Endodermal cell (in vitro differentiated cells): Measurements from ENCODE around the gene UBE2I. TPM values are rescaled to one million over a fixed set of nuclear protein-coding genes. Genes with fewer than 3 reads are reported as not detected.
A peak's percentile ranks its signal among the peaks of the same experiment; 100 is the strongest.

ENCODE experiments used
- DNase-seq: peaks from one replicate; pipeline ENCODE4 v3.0.0-alpha.2; 2017
- H3K27ac ChIP-seq: 2 replicates; pipeline ENCODE4 v1.5.1; 2013; ENCODE audit warnings: mild to moderate bottlenecking, low read depth, low read length, moderate library complexity
- H3K27me3 ChIP-seq: 2 replicates; pipeline ENCODE4 v1.6.1; 2013; ENCODE audit warnings: mild to moderate bottlenecking, low read length, moderate library complexity; ENCODE audit not compliant: insufficient read depth, control insufficient read depth, poor library complexity, severe bottlenecking
- H3K36me3 ChIP-seq: 2 replicates; pipeline ENCODE4 v1.7.0; 2013; ENCODE audit warnings: mild to moderate bottlenecking, low read length, moderate library complexity; ENCODE audit not compliant: control insufficient read depth, insufficient read depth
- H3K4me1 ChIP-seq: one replicate; pipeline ENCODE4 v1.7.0; 2013; ENCODE audit warnings: low read length; ENCODE audit not compliant: control insufficient read depth, insufficient read depth
- H3K4me3 ChIP-seq: 2 replicates; pipeline ENCODE4 v1.5.1; 2013; ENCODE audit warnings: mild to moderate bottlenecking, low read length, moderate library complexity
- H3K9ac ChIP-seq: 2 replicates; pipeline ENCODE4 v1.6.1; 2013; ENCODE audit warnings: mild to moderate bottlenecking, low read length, moderate library complexity; ENCODE audit not compliant: poor library complexity, severe bottlenecking; ENCODE audit errors: extremely low read depth
- H3K9me3 ChIP-seq: 2 replicates; pipeline ENCODE4 v1.6.1; 2013; ENCODE audit warnings: mild to moderate bottlenecking, low read length, moderate library complexity; ENCODE audit not compliant: control insufficient read depth
- H3K27ac Mint-ChIP-seq: 2 replicates; pipeline ENCODE4 v1.8.0; 2020; ENCODE audit warnings: mixed read lengths
- H3K27me3 Mint-ChIP-seq: 2 replicates; pipeline ENCODE4 v1.8.0; 2021; ENCODE audit warnings: mild to moderate bottlenecking, mixed read lengths; ENCODE audit not compliant: insufficient read depth
- H3K36me3 Mint-ChIP-seq: 2 replicates; pipeline ENCODE4 v1.8.0; 2020; ENCODE audit warnings: low read depth, mixed read lengths
- H3K4me1 Mint-ChIP-seq: 2 replicates; pipeline ENCODE4 v1.8.0; 2020; ENCODE audit warnings: mixed read lengths
- H3K4me3 Mint-ChIP-seq: 2 replicates; pipeline ENCODE4 v1.8.0; 2020; ENCODE audit warnings: mild to moderate bottlenecking, moderate library complexity, mixed read lengths
- H3K9me3 Mint-ChIP-seq: 2 replicates; pipeline ENCODE4 v1.8.0; 2020; ENCODE audit warnings: mild to moderate bottlenecking, mixed read lengths
- WGBS, 2 experiments: methylation state at CpG; one replicate each; pipeline versions ENCODE4 v1.1.5 to v1.1.7; 2013; ENCODE audit warnings: missing lambda C conversion rate in 2 of 2, mixed read lengths in 1 of 2; ENCODE audit not compliant: insufficient coverage in 1 of 2, insufficient read length in 1 of 2; 5-methylcytosine and 5-hydroxymethylcytosine counted together
- total RNA-seq, 2 donors: library from RNA; stranded (reverse); fragmentation: NEBNext Ultra II Directional in 1 of 2; extraction: Animal tissue kit (Norgen Biotek cat#: 25700) in 1 of 2; gene quantifications; 2 replicates in 1 of 2; 3 replicates in 1 of 2; pipeline ENCODE4 v1.2.1, GENCODE V29; 2021
- TF ChIP-seq, protein P1 (sequence below): fragments of 200-600 bp; sonication (generic); conservative IDR thresholded peaks from 2 replicates; pipeline ENCODE4 v1.5.0; 2021; ENCODE audit warnings: antibody characterized with exemption, mild to moderate bottlenecking

The UBE2I gene
- total RNA-seq, 2 donors from 2014 or later: 250 to 294 TPM

DNA sequence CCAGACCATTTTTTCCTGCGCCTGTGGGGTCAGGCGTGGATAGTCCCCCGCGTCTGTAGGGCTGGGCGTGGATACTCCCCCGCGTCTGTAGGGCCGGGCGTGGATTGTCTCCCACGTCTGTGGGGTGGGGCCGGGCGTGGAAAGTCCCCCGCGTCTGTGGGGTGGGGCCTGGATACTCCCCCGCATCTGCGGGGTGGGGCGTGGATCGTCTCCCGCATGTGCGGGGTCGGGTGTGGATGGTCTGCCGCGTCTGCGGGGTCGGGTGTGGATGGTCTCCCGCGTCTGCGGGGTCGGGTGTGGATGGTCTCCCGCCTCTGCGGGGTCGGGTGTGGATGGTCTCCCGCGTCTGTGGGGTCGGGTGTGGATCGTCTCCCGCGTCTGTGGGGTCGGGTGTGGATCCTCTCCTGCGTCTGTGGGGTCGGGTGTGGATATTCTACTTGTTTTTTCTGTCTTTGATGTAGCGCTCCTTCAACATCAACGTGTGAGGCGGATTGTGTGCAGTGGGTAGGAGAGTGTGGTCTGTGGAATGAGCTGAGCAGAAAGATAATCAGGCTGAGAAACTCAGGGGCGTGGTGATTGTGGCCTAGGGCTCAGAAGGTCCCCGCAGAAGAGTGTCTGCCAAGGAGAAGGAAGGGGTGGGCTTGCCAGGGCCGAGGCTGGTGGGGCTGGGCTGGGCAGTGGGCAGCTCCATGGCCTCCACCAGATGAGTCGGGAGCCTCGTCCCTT lies 45.5 kb downstream of the UBE2I start:
- no peak overlapping the region for H3K4me3 Mint-ChIP-seq
- H3K27ac Mint-ChIP-seq: peak overlapping the region; percentile 11
- peaks cover 17% of the 10 kb centered on the region for H3K36me3 Mint-ChIP-seq

DNA sequence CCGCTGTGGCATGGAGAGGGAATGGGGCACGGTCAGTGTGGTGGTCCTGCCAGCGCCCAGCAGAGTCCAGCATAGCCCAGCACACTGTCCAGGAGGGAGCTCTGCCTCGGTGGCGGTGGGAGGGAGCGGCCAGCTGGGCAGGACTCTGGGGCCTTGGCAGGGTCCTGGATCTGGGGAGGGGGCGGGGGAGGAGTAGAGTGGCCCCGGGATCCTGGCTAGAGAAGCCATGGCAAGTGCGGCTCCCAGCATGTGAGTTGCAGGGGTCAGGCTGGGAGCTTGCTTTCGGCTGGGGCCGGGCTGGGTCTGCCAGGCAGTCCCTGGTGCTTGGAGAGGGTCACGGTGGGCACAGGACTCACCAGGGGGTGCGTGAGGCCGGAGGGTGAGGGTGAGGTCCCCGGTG lies 46.2 kb downstream of the UBE2I start:
- no peaks in the 10 kb centered on the region for H3K9me3 ChIP-seq
- H3K27ac Mint-ChIP-seq: no peak overlapping the region
- peaks cover 17% of the 10 kb centered on the region for H3K36me3 Mint-ChIP-seq
- no peak overlapping the region for H3K4me3 Mint-ChIP-seq
- no peak overlapping the region for H3K9ac ChIP-seq
- TF ChIP-seq, protein P1, sequence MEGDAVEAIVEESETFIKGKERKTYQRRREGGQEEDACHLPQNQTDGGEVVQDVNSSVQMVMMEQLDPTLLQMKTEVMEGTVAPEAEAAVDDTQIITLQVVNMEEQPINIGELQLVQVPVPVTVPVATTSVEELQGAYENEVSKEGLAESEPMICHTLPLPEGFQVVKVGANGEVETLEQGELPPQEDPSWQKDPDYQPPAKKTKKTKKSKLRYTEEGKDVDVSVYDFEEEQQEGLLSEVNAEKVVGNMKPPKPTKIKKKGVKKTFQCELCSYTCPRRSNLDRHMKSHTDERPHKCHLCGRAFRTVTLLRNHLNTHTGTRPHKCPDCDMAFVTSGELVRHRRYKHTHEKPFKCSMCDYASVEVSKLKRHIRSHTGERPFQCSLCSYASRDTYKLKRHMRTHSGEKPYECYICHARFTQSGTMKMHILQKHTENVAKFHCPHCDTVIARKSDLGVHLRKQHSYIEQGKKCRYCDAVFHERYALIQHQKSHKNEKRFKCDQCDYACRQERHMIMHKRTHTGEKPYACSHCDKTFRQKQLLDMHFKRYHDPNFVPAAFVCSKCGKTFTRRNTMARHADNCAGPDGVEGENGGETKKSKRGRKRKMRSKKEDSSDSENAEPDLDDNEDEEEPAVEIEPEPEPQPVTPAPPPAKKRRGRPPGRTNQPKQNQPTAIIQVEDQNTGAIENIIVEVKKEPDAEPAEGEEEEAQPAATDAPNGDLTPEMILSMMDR: no peak
- DNase-seq: no peak
- H3K9me3 Mint-ChIP-seq: no peaks in the 10 kb centered on the region
- peaks cover 11% of the 10 kb centered on the region for H3K36me3 ChIP-seq
- H3K27me3 ChIP-seq: no peaks in the 10 kb centered on the region
- H3K4me3 ChIP-seq: no peak overlapping the region
- no peaks in the 10 kb centered on the region for H3K4me1 ChIP-seq
- H3K27me3 Mint-ChIP-seq: no peaks in the 10 kb centered on the region
- no peak overlapping the region for H3K27ac ChIP-seq
- H3K4me1 Mint-ChIP-seq: peaks cover 9% of the 10 kb centered on the region
- 90 to 91% methylated on average over 10 to 15 of the region's 15 CpGs for WGBS, 2 experiments

More for the DNA sequence above, 45.5 kb downstream of the UBE2I start:
- Histone ChIP-seq H3K27me3 (no peaks in the 10 kb centered on the region), H3K9me3 (no peaks in the 10 kb centered on the region), H3K4me3 (no peak overlapping the region), H3K9ac (no peak overlapping the region), H3K27ac (no peak overlapping the region), H3K4me1 (no peaks in the 10 kb centered on the region), H3K36me3 (peaks cover 10% of the 10 kb centered on the region)
- 92 to 97% methylated on average over 30 to 49 of the region's 49 CpGs for WGBS, 2 experiments
- H3K27me3 Mint-ChIP-seq: no peaks in the 10 kb centered on the region
- no peaks in the 10 kb centered on the region for H3K9me3 Mint-ChIP-seq
- TF ChIP-seq, protein P1: no peak
- peaks cover 9% of the 10 kb centered on the region for H3K4me1 Mint-ChIP-seq
- no peak for DNase-seq

DNA sequence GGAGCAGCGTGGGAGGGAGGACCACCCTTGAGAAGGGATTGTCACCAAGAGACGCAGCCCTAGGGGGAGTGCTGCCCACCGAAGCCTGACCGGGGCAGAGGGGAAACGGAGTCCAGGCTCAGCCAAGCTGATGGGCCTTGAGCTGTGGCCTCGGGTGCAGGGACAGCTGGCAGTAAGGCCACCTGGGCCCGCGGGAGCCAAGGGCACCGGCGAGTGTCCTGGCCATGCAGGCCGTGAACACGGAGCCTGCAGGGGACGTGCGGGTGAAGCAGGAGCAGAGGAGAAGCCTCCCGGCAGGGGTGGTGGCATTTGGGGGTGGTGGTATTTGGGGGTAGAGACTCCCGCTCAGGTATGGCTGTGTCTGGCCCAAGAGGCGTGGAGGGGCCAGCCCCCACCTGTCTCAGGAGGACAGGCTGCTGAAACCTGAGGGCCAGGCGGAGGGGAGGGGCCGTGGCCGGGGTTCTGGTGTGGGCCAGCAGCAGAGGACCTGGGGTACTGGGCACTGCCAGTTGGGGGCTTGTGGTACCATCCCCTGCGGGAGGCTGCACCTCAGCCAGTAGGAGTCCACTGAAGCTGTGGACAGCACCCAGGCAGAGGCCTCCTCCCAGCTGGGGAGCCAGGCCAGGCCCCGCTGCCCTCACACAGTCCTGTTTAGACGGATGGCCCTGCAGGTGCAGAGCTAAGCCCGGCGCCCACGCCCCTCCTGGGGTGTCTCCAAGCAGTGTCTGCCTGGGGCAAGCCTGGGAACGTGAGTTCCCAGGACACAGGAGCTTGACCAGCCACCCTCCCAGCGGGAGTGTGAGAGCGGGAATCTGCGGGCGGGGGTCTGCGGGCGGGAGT lies 46.8 kb downstream of the UBE2I start:
- Histone ChIP-seq H3K36me3 (peaks cover 11% of the 10 kb centered on the region), H3K9me3 (no peaks in the 10 kb centered on the region), H3K9ac (no peak overlapping the region), H3K4me1 (no peaks in the 10 kb centered on the region), H3K27me3 (no peaks in the 10 kb centered on the region), H3K27ac (no peak overlapping the region), H3K4me3 (no peak overlapping the region)
- TF ChIP-seq, protein P1: no peak
- Mint-ChIP-seq H3K9me3 (no peaks in the 10 kb centered on the region), H3K4me3 (no peak overlapping the region), H3K4me1 (peaks cover 9% of the 10 kb centered on the region), H3K27ac (no peak overlapping the region), H3K36me3 (peaks cover 23% of the 10 kb centered on the region), H3K27me3 (no peaks in the 10 kb centered on the region)
- 89 to 94% methylated on average over 20 to 33 of the region's 33 CpGs for WGBS, 2 experiments
- DNase-seq: no peak
